Measurements from ENCODE around the gene RFT1. TPM values are rescaled to one million over a fixed set of nuclear protein-coding genes. Genes with fewer than 3 reads are reported as not detected.

Gene RFT1
- total and polyA plus RNA-seq, 2 donors (not counting 3 experiments of a cell fraction or from before 2014, with no cell fraction given) = 29.8 to 39.9 TPM

GRCh38 chr3:53123953-53124352 lies 6.3 kb downstream of the RFT1 start:
- DNase-seq (ENCODE audit: low read depth, low spot score) (no peak), FAIRE-seq (no peak)
- BruUV-seq (replicated peaks) = no TSS peak
- Histone ChIP-seq H3K4me1 (ENCODE audit: control insufficient read depth, extremely low read depth, insufficient read depth, low read length) (peaks cover under 1% of the 10 kb centered on the region), H3K36me3 (ENCODE audit: control insufficient read depth in 2 of 2, extremely low read depth in 1 of 2, insufficient read depth in 2 of 2, low read length in 2 of 2) (peaks cover 7 to 27% of the 10 kb centered on the region in 2 experiments), H3K4me3 (replicated peaks in 1 of 3; ENCODE audit: insufficient read depth in 1 of 3, low read depth in 1 of 3, low read length in 3 of 3) (no peak overlapping the region), H3K9ac (replicated peaks; ENCODE audit: extremely low read depth, insufficient read depth, low read length) (no peak overlapping the region), H3K9me3 (replicated peaks; ENCODE audit: control insufficient read depth, insufficient read depth, low read length) (no peaks in the 10 kb centered on the region), H2AFZ (ENCODE audit: low read depth, low read length) (no peak overlapping the region), H3K27ac (ENCODE audit: insufficient read depth, low read depth, low read length) (no peak overlapping the region), H3K9me1 (replicated peaks; ENCODE audit: control insufficient read depth, extremely low read depth, insufficient read depth, low read length) (no peaks in the 10 kb centered on the region), H3K79me2 (ENCODE audit: control insufficient read depth, insufficient read depth, low read length) (peaks cover 4% of the 10 kb centered on the region), H4K20me1 (replicated peaks; ENCODE audit: control insufficient read depth, extremely low read depth, insufficient read depth, low read length) (no peaks in the 10 kb centered on the region), H3K4me2 (ENCODE audit: insufficient read depth, low read length) (no peak overlapping the region), H3K27me3 (ENCODE audit: control insufficient read depth in 2 of 2, insufficient read depth in 2 of 2, low read length in 2 of 2) (no peaks in the 10 kb centered on the region)
- ChIA-PET CTCF (interaction anchor here (3.1 kb wide), 1 partner anchor 9 kb away, joined by 15 read pairs; no protein-coding TSS in a partner anchor), POLR2A (no interaction called here)
- intact Hi-C loops (cut with micrococcal nuclease) (no loop called here), dilution Hi-C loops (cut with MboI; ENCODE audit: extremely low pct_ligation_motif_present, low sequenced_read_pairs) (no loop called here)
- TF ChIP-seq FOS (IDR thresholded peaks at IDR 0.05; ENCODE audit: borderline replicate concordance, insufficient read depth, low read length) (no peak), CTCF (IDR thresholded peaks at IDR 0.05; ENCODE audit: extremely low read depth in 1 of 2, insufficient read depth in 1 of 2, low read depth in 1 of 2, low read length in 2 of 2) (no peak), JUN (IDR thresholded peaks at IDR 0.05; ENCODE audit: borderline replicate concordance, insufficient read depth, insufficient read length, low read depth) (no peak), MAX (IDR thresholded peaks at IDR 0.05; ENCODE audit: insufficient read depth, insufficient read length) (no peak), EZH2 (IDR thresholded peaks at IDR 0.05; ENCODE audit: borderline replicate concordance, low read depth, low read length, severe bottlenecking) (no peak), POLR2A (IDR thresholded peaks at IDR 0.05; ENCODE audit: low read depth, low read length) (no peak)
